GM18511 (cell line): Measurements from ENCODE around the gene RNF32.
"Not testable (repeated sequence)": the region's sequence is repeated elsewhere in the genome, so short reads cannot be mapped to it uniquely, and the experiment has no call there.

Experiments used
- ATAC-seq: cut with Tn5 transposase; IDR thresholded peaks from one replicate; pipeline ENCODE4 v1.9.1; 2021; ENCODE audit warnings: mild to moderate bottlenecking, moderate library complexity; ENCODE audit not compliant: unreplicated experiment

The RNF32 gene

DNA sequence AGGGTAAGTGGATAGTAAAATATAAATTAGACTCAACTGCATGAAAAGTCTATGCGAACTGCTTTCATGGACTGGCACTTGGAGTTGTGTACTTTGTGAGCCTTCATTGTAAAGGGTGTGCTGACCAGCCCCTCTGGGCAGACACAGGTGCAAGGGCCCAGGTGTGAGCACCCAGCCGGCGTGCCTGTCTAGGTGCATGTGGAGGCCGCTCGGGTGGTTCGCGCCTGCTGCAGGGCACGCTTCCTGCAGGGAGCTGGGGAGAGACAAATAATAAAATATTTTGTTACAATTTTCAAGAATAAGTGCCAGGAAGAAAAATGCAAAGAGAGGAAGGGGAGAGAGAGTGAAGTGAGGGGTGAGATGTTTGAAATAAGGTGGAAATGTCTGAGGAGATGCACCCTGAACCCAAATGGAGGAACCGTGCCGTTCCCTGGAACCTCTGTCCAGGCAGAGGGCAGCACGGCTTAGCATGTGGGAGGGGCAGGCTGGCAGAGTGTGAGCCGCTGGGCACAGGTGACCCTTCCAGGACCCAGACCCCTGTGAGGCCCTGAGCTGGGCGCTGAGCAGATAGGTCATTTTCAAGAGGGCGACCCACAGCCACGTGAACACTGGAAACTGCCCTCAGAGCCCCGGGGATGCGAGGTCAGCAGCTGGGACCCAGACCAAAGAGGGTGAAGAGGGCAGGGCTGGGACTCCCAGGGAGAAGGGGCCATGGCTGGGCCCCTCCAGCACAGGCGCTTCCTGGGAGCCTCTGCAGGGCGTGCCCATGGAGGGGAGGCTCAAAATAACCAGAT, 28.7 kb downstream of the RNF32 start:
- ATAC-seq = no peak

DNA sequence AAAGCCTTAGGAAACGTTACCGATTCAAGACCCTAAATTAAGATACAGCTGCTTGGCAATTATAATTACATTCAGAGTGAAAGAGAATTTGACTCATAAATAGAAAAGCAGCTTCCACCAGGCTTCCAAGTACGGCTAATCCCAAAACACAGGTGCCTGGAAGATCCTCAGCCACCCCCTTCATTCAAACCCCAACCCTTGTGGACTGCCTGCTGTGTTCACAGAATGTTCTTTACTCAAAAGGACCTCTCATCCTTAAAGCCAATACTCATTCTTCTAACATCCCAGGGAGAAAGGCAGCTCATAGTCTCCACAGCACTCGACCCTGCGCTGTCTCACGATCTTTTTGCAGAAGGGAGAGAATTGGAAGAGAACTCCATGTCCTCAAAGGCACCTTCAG, 32.9 kb downstream of the RNF32 start:
- ATAC-seq = no peak

- ATAC-seq = no peak
Observed at GRCh38 chr7:156673902-156674301, 33.3 kb downstream of the RNF32 start.

DNA sequence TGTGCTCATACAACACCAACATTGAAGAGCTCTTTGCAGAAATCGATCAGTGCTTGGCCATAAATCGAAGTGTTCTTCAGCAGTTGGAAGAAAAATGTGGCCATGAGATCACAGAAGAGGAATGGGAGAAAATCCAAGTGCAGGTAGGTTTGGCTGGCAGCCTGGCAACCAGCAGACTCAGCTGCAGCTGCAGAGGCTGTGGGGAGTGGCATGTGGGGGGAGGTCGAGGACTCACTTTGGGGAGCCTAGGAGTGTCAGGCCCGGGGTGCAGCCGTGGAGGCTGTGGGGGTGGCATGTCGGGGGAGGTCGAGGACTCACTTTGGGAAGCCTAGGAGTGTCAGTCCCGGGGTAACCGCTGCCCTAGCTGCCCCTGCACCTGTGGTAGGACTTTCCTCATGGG, 35.1 kb downstream of the RNF32 start:
- no peak for ATAC-seq

GRCh38 chr7:156676263-156676662, 35.7 kb downstream of the RNF32 start:
- no peak for ATAC-seq

GRCh38 chr7:156677374-156678054, 36.9 kb downstream of the RNF32 start:
- ATAC-seq = no peak

DNA sequence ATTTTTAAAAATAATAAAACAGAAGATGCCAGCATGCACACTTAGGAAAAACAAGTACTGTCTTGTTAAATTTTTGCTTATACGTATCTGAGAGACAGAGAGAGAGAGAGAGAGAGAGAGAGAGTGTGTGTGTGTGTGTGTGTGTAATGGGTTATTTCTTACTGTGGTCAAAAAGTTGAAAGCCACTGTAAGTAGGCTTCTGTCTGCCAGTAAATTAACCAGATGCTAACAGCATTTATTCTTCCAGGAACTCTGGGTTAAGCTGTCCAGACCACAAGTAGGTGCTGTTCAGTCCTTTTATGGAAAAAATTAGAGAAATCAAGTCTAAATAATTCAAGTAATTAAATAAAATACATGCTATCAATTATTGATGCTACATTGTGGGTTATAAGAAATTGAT, 39.7 kb downstream of the RNF32 start:
- ATAC-seq = no peak

- ATAC-seq = no peak
Observed at GRCh38 chr7:156682928-156683327, 42.4 kb downstream of the RNF32 start.

DNA sequence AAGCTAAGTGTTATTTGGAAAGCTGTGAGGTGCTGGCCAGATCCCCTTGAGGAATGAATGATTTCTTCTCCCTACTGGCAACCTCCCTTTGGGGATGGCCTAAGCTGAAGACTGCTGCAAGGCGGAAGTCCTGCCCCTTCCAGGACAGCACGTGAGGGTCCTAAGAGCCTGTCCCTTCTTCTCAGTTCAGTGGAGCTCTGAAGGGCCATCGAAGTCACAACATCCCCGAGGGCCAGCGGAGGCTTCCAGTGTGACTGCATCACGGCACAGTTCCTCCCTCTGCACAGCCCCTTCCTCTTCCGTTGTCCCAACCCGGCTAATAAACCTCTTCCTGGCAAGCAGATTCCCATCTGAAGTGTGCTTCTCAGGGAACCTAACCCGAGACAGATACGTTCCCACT, 43.7 kb downstream of the RNF32 start:
- no peak for ATAC-seq

DNA sequence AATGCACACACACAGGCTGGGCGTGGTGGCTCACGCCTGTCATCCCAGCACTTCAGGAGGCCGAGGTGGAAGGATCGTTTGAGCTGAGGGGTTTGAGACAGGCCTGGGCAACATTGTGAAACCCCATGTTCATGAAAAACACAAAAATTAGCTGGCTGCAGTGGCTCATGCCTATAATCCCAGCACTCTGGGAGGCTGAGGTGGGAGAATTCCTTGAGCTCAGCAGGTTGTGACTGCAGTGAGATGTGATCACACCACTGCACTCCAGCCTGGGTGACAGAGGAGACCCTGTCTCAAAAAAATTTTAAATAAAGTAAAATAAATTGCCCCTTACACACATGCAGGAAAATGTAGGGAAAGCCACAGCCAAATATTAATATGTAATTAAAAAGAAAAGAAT, 44.1 kb downstream of the RNF32 start:
- ATAC-seq = no peak

DNA sequence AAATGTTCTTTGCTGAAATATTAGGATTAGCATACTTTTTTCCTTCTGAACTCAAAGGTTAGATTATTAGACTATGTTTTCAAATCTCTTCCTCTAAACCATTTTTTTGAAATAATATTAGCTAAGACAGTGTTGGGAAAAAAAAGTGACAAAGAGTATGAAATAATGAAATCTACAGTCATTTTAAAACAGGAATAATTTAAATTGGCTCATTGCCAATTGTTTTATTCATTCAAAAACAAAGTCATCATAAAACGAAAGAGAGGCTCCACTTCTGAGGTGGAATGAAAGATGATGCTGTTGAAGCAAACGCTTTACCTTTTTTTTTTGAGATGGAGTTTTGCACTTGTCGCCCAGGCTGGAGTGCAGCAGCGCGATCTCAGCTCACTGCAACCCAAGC, 51.2 kb downstream of the RNF32 start:
- no peak for ATAC-seq

GRCh38 chr7:156692849-156693248, 52.3 kb downstream of the RNF32 start:
- ATAC-seq = no peak

- no peak for ATAC-seq
Observed at GRCh38 chr7:156693627-156694026, 53.1 kb downstream of the RNF32 start.

DNA sequence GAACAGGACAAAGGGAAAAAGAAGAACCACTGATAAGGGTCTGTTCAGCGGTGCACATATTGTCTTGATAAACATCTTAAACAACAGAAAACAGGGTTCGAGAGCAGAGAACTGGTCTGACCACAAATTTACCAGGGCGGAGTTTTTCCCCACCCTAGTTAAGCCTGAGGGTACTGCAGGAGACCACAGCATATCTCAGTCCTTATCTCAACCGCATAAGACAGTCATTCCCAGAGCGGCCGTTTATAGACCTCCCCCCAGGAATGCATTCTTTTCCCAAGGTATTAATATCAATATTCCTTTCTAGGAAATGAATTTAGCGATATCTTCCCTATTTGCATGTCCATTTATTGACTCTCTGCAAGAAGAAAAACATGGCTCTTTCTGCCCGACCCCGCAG, 56.7 kb downstream of the RNF32 start:
- not testable (repeated sequence) for ATAC-seq

GRCh38 chr7:156698512-156698911, 57.9 kb downstream of the RNF32 start:
- ATAC-seq = not testable (repeated sequence)

GRCh38 chr7:156701787-156702186, 61.2 kb downstream of the RNF32 start:
- not testable (repeated sequence) for ATAC-seq

GRCh38 chr7:156702399-156702798, 61.8 kb downstream of the RNF32 start:
- ATAC-seq = no peak

DNA sequence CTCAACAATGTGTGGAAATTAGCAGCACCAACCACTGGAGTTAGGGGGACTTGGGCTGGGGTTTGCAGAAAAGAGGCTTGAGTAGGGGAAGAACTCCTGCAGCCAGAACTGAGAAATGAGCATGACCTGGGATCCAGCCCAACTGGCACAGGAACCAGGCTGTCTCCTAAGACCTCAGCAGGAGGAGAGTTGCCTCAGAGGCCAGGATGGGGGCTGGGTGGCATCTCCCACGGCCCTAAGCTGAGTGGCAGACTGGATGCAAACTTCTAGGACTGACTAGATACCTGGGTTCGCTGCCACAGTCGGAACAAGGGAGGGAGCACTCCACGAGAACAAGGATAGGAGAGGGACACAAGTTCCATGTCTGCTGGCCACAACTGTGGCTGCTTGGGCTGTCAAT, 62.6 kb downstream of the RNF32 start:
- no peak for ATAC-seq

- peak; percentile 77 for ATAC-seq
Observed at GRCh38 chr7:156703773-156704482, 63.4 kb downstream of the RNF32 start.

GRCh38 chr7:156722043-156722826, 81.7 kb downstream of the RNF32 start:
- no peak for ATAC-seq

DNA sequence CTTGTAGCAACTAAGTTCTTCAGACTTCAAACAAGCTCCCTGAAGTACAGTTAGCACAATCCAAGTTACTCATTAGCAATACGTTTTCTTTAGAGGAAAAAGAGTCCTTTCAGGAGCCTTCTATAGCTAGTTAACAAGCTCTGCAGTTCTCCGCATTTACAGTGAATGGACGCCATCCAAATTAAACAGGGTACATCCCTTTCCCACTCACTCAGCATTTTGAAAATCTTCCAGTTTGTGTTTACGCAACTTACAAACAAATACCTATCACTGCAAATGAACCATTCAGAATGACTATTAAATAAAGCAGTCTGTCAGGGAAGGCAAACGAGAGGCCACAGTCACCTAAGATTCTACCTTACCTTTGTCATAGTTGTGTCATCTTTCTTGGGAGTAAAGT, 84.5 kb downstream of the RNF32 start:
- no peak for ATAC-seq
